Mucosa of descending colon (tissue), 3 donors: Measurements from ENCODE around the gene ZBTB1. TPM values are rescaled to one million over a fixed set of nuclear protein-coding genes. Genes with fewer than 3 reads are reported as not detected.
"Not testable (repeated sequence)": the region's sequence is repeated elsewhere in the genome, so short reads cannot be mapped to it uniquely, and the experiment has no call there.

Experiments used
- ATAC-seq: fragments of 200-7000 bp; cut with Tn5 transposase; one replicate; pipeline ENCODE4 v1.9.1; 2020; ENCODE audit warnings: mild to moderate bottlenecking, moderate library complexity
- DNase-seq, 3 donors: peaks; one replicate each; pipeline ENCODE4 v3.0.0-alpha.2; 2020
- H3K36me3 ChIP-seq: fragments of 200-600 bp; one replicate; pipeline ENCODE4 v1.8.0; 2021; ENCODE audit warnings: low read depth, mild to moderate bottlenecking
- H3K4me1 ChIP-seq: fragments of 200-600 bp; one replicate; pipeline ENCODE4 v1.8.0; 2021; ENCODE audit warnings: low read depth, mild to moderate bottlenecking
- H3K4me3 ChIP-seq: fragments of 200-600 bp; one replicate; pipeline ENCODE4 v1.8.0; 2021; ENCODE audit warnings: mild to moderate bottlenecking
- H3K9me3 ChIP-seq: fragments of 200-600 bp; one replicate; pipeline ENCODE4 v1.8.0; 2021; ENCODE audit warnings: mild to moderate bottlenecking
- CTCF ChIP-seq: fragments of 200-600 bp; IDR thresholded peaks from one replicate; pipeline ENCODE4 v1.8.0; 2022; ENCODE audit warnings: antibody characterized with exemption, mild to moderate bottlenecking
- intact Hi-C, 2 donors: fragments of 100-400 bp; cut with DNase I in 1 of 2; cut with micrococcal nuclease in 1 of 2; formaldehyde crosslinking; loops; one replicate each; pipeline versions ENCODE4 v1.11.0 to v1.11.1; 2022; cut with DNase I, micrococcal nuclease
- total RNA-seq, 3 donors: library from RNA; stranded (reverse); fragmentation: NEBNext Ultra II Directional in 2 of 3; extraction: Animal tissue kit (Norgen Biotek cat#: 25700) in 2 of 3; gene quantifications; one replicate each; pipeline versions ENCODE4 v1.2.1 to v1.2.4, GENCODE V29; 2021 to 2023
- donor health status: DM: no; HTN: no; CAD: no; lungs with moderate emphysema.
- donor health status: DM: no; HTN: no; CAD: no.
- donor health status: DM: no; HTN: yes; CAD: no.

Gene ZBTB1
- total RNA-seq, 3 donors from 2014 or later = 26.5 to 40.9 (median 33.0) TPM

DNA sequence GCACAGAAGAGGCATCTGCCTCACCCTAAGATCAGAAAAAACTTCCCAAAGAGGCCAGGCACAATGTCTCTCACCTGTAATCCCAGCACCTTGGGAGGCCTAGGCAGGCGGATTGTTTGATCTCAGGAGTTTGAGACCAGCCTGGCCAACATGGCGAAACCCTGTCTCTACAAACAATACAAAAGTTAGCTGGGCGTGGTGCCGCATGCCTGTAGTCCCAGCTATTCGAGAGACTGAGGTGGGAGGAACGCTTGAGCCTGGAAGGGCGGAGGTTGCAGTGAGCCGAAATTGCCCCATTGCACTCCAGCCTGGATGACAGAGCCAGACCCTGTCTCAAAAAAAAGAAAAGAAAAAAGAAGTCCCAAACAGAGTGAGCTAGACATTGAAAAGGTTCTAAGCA lies 4.5 kb downstream of the ZBTB1 start:
- TF ChIP-seq CTCF = no peak
- intact Hi-C loops = no loop called here
- DNase-seq = no peak

GRCh38 chr14:64510825-64511671 lies 6.5 kb downstream of the ZBTB1 start:
- intact Hi-C loops = no loop called here
- peak; percentile 87 for ATAC-seq
- no peaks in the 10 kb centered on the region for H3K36me3 ChIP-seq
- H3K9me3 ChIP-seq = no peaks in the 10 kb centered on the region
- TF ChIP-seq CTCF = peak; percentile 86
- H3K4me3 ChIP-seq = no peak overlapping the region
- peaks cover 41% of the 10 kb centered on the region for H3K4me1 ChIP-seq
- peak in 1 of 3 donors; percentile 93 for DNase-seq

More for the DNA sequence above, 4.5 kb downstream of the ZBTB1 start:
- no peaks in the 10 kb centered on the region for H3K9me3 ChIP-seq
- H3K36me3 ChIP-seq = no peaks in the 10 kb centered on the region
- no peak for ATAC-seq
- H3K4me1 ChIP-seq = peaks cover 34% of the 10 kb centered on the region
- no peak overlapping the region for H3K4me3 ChIP-seq

- Histone ChIP-seq H3K36me3 (no peaks in the 10 kb centered on the region), H3K4me3 (no peak overlapping the region), H3K9me3 (no peaks in the 10 kb centered on the region), H3K4me1 (peaks cover 26% of the 10 kb centered on the region)
- TF ChIP-seq CTCF = no peak
- intact Hi-C loops = no loop called here
- DNase-seq (no peak), ATAC-seq (no peak)
Observed at GRCh38 chr14:64513271-64513670, 8.7 kb downstream of the ZBTB1 start.

DNA sequence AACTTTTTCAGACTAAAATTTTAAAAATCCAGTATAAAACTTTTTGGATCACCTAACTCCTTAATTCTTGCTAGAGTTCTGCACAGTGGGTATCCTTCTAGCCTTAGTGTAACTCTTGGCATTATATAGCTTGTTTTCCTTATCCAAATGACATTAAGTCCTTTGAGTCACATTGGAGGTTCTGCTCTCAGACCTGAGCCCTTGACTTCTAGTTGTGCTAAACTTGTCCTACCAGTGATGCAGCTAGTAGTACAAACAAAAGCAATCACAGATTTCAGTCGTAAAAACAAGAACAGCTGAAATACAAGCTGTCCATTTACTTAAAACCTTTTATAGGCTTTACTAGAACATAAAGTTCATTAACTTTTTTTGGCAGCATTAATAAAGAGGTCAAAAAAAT lies 10.5 kb downstream of the ZBTB1 start:
- Histone ChIP-seq H3K36me3 (no peaks in the 10 kb centered on the region), H3K4me3 (no peak overlapping the region), H3K4me1 (peaks cover 26% of the 10 kb centered on the region), H3K9me3 (no peaks in the 10 kb centered on the region)
- no peak for DNase-seq
- peak; percentile 64 for ATAC-seq
- intact Hi-C loops = no loop called here
- no peak for TF ChIP-seq CTCF

DNA sequence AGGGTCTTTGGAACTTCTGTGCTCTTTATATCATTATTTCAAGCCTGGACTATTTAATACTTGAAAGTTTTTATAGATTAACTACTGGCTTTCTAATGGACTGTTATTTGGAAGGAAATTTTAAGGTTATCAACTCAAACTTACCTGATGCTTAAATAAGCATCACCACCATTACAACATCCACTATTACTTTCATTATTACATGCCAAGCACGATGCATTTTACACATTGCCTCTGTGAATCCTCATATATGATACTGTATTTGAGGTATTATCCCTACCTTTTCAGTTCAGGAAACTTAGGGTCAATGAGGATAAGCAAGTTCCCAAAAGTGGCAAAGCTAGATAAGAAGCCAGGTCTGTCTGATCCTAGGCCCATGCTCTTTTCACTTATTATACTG lies 12.4 kb downstream of the ZBTB1 start:
- H3K4me1 ChIP-seq = peaks cover 15% of the 10 kb centered on the region
- no peak for TF ChIP-seq CTCF
- intact Hi-C loops = no loop called here

GRCh38 chr14:64517667-64518066 lies 13.1 kb downstream of the ZBTB1 start:
- DNase-seq, H3K36me3 ChIP-seq, H3K4me3 ChIP-seq, ATAC-seq, H3K9me3 ChIP-seq, intact Hi-C loops: not testable (repeated sequence)
- H3K4me1 ChIP-seq = peaks cover 15% of the 10 kb centered on the region

More for the DNA sequence above, 12.4 kb downstream of the ZBTB1 start:
- H3K4me3 ChIP-seq = no peak overlapping the region
- no peak for ATAC-seq
- DNase-seq = no peak
- no peaks in the 10 kb centered on the region for H3K36me3 ChIP-seq
- H3K9me3 ChIP-seq = no peaks in the 10 kb centered on the region
